G401 (cell line): ENCODE results near the gene CDK9. TPM values are rescaled to one million over a fixed set of nuclear protein-coding genes. Genes with fewer than 3 reads are reported as not detected.
"Not testable (repeated sequence)": the region's sequence is repeated elsewhere in the genome, so short reads cannot be mapped to it uniquely, and the experiment has no call there.

Experiments
- DNase-seq: peaks from one replicate; pipeline ENCODE4 v3.0.0-alpha.2; 2015; ENCODE audit warnings: low spot score
- in situ Hi-C: cut with HindIII; loops from 2 replicates; pipeline ENCODE4 v1.10.0; 2016; ENCODE audit warnings: low sequenced_read_pairs, mixed read lengths
- total RNA-seq: library from RNA; depleted of rRNA; stranded (reverse); fragments of >200 nt; shearing (Covaris generic); gene quantifications from 2 replicates; pipeline ENCODE4 v1.2.3, GENCODE V29; 2014; rRNA removed

CDK9 gene
- total RNA-seq, 1 experiment from 2014 or later = 121 TPM

- in situ Hi-C loops, DNase-seq: not testable (repeated sequence)
Observed at GRCh38 chr9:127836561-127836960, 50.7 kb downstream of the CDK9 start.

- in situ Hi-C loops = no loop called here
Observed at GRCh38 chr9:127837346-127837745, 51.5 kb downstream of the CDK9 start.

GRCh38 chr9:127838375-127839078 lies 52.7 kb downstream of the CDK9 start:
- in situ Hi-C loops = no loop called here

More at GRCh38 chr9:127837346-127837745, 51.5 kb downstream of the CDK9 start:
- DNase-seq = no peak

More at GRCh38 chr9:127838375-127839078, 52.7 kb downstream of the CDK9 start:
- DNase-seq = no peak

Other genes with a start within 250 kb of the CDK9 start
- gene STXBP1, start 173.8 kb upstream of the CDK9 start, total RNA-seq = 2.8 and 11.2 TPM in 2 replicates
- gene CFAP157, start 79.0 kb upstream of the CDK9 start, total RNA-seq = not detected in 2 replicates
- 33.3 and 35.0 TPM in 2 replicates for gene PTRH1, start 70.4 kb upstream of the CDK9 start, total RNA-seq
- gene TTC16, start 70.0 kb upstream of the CDK9 start, total RNA-seq = not detected in 2 replicates
- 17.9 and 25.0 TPM in 2 replicates for gene TOR2A, start 50.7 kb upstream of the CDK9 start, total RNA-seq
- gene SH2D3C, start 7.4 kb upstream of the CDK9 start, total RNA-seq = 4.6 and 6.5 TPM in 2 replicates
- 164 and 188 TPM in 2 replicates for gene FPGS, start 16.8 kb downstream of the CDK9 start, total RNA-seq
- gene ENG, start 68.6 kb downstream of the CDK9 start, total RNA-seq = 2.6 and 4.4 TPM in 2 replicates
- gene AK1, start 91.6 kb downstream of the CDK9 start, total RNA-seq = 46.4 and 62.6 TPM in 2 replicates
- 44.8 and 73.0 TPM in 2 replicates for gene ST6GALNAC6, start 113.6 kb downstream of the CDK9 start, total RNA-seq
- 31.9 and 32.8 TPM in 2 replicates for gene ST6GALNAC4, start 131.0 kb downstream of the CDK9 start, total RNA-seq
- gene PIP5KL1, start 144.7 kb downstream of the CDK9 start, total RNA-seq = 0.68 and 23.4 TPM in 2 replicates
- 17.1 and 39.0 TPM in 2 replicates for gene DPM2, start 151.8 kb downstream of the CDK9 start, total RNA-seq
- gene EEIG1, start 195.0 kb downstream of the CDK9 start, total RNA-seq = 12.4 and 18.6 TPM in 2 replicates